IMR-90 (cell line): ENCODE measurements around the gene ILF2. TPM values are rescaled to one million over a fixed set of nuclear protein-coding genes. Genes with fewer than 3 reads are reported as not detected.

Experiments
- ATAC-seq: fragments of 200-7000 bp; cut with Tn5 transposase; 2 replicates; pipeline ENCODE4 v1.9.1; 2020; ENCODE audit warnings: low read depth, mild to moderate bottlenecking, moderate library complexity
- BruUV-seq: library from RNA; stranded (reverse); fragments of 400-500 nt; replicated peaks from 2 replicates; lab custom pipeline; 2021; lab: Mats Ljungman, UMichigan
- CTCF ChIA-PET: fragments of 300-600 bp; formaldehyde crosslinking; extraction: SDS; loops from one replicate; lab custom pipeline; 2021; ENCODE audit warnings: antibody characterized with exemption; lab: Yijun Ruan, JAX
- POLR2A ChIA-PET: fragments of 300-600 bp; sonication (Branson Sonifier 250); formaldehyde crosslinking; loops from one replicate; lab custom pipeline; 2022; ENCODE audit warnings: antibody characterized with exemption; ENCODE audit not compliant: unreplicated experiment; lab: Charles Lee
- DNase-seq: peaks from one replicate; pipeline ENCODE4 v3.0.0; 2013
- H2AFZ ChIP-seq: replicated peaks from 2 replicates; pipeline ENCODE3; 2013; ENCODE audit warnings: low read length, mild to moderate bottlenecking; ENCODE audit not compliant: poor library complexity
- H2AK5ac ChIP-seq: 2 replicates; pipeline ENCODE4 v1.6.1; 2013; ENCODE audit warnings: low read depth, low read length, inconsistent platforms
- H2AK9ac ChIP-seq: replicated peaks from 2 replicates; pipeline ENCODE3; 2013; ENCODE audit warnings: mild to moderate bottlenecking, low read depth, low read length, moderate library complexity; ENCODE audit not compliant: poor library complexity
- H2BK120ac ChIP-seq: 2 replicates; pipeline ENCODE4 v1.6.1; 2013; ENCODE audit warnings: low read depth, low read length, inconsistent platforms
- H2BK15ac ChIP-seq: 3 replicates; pipeline ENCODE4 v1.6.1; 2013; ENCODE audit warnings: low read depth, low read length, inconsistent platforms
- H2BK20ac ChIP-seq: 2 replicates; pipeline ENCODE4 v1.6.1; 2013; ENCODE audit warnings: low read depth, mild to moderate bottlenecking, inconsistent platforms, low read length, moderate library complexity
- H2BK5ac ChIP-seq: 2 replicates; pipeline ENCODE4 v1.6.1; 2013; ENCODE audit warnings: mild to moderate bottlenecking, low read depth, low read length, inconsistent platforms; ENCODE audit not compliant: poor library complexity, severe bottlenecking
- H3K14ac ChIP-seq: replicated peaks from 2 replicates; pipeline ENCODE4 v1.6.1; 2013; ENCODE audit warnings: low read depth, low read length, inconsistent platforms
- H3K18ac ChIP-seq: 2 replicates; pipeline ENCODE4 v1.6.1; 2013; ENCODE audit warnings: low read depth, low read length, control low read depth
- H3K23ac ChIP-seq: 2 replicates; pipeline ENCODE4 v1.6.1; 2013; ENCODE audit warnings: low read depth, low read length, inconsistent platforms
- H3K27ac ChIP-seq: 2 replicates; pipeline ENCODE4 v1.5.1; 2013; ENCODE audit warnings: mild to moderate bottlenecking, control low read depth, low read length; ENCODE audit not compliant: insufficient read depth
- H3K27me3 ChIP-seq: 2 replicates; pipeline ENCODE4 v1.6.1; 2013; ENCODE audit warnings: low read length; ENCODE audit not compliant: control insufficient read depth, insufficient read depth
- H3K36me3 ChIP-seq: 2 replicates; pipeline ENCODE4 v1.6.1; 2013; ENCODE audit warnings: low read length, mixed read lengths; ENCODE audit not compliant: control insufficient read depth, insufficient read depth
- H3K4ac ChIP-seq: 2 replicates; pipeline ENCODE4 v1.6.1; 2013; ENCODE audit warnings: low read depth, low read length, inconsistent platforms
- H3K4me1 ChIP-seq: 2 replicates; pipeline ENCODE4 v1.6.1; 2013; ENCODE audit warnings: low read length, mixed read lengths; ENCODE audit not compliant: control insufficient read depth, insufficient read depth
- H3K4me2 ChIP-seq: 2 replicates; pipeline ENCODE4 v1.6.1; 2013; ENCODE audit warnings: low read depth, mild to moderate bottlenecking, control low read depth, low read length, moderate library complexity
- H3K4me3 ChIP-seq: 2 replicates; pipeline ENCODE4 v1.5.1; 2013; ENCODE audit warnings: low read depth, mild to moderate bottlenecking, control low read depth, low read length, moderate library complexity; ENCODE audit not compliant: insufficient read depth
- H3K56ac ChIP-seq: 2 replicates; pipeline ENCODE4 v1.6.1; 2013; ENCODE audit warnings: low read length, inconsistent platforms; ENCODE audit not compliant: insufficient read depth; ENCODE audit errors: extremely low read depth
- H3K79me1 ChIP-seq, 2 experiments: 2 replicates each; pipeline ENCODE4 v1.6.1; 2013; ENCODE audit warnings: low read length in 2 of 2, inconsistent platforms in 1 of 2, low read depth in 1 of 2
- H3K9ac ChIP-seq: 2 replicates; pipeline ENCODE4 v1.6.1; 2013; ENCODE audit warnings: low read depth, low read length, control low read depth
- H3K9me1 ChIP-seq: 2 replicates; pipeline ENCODE4 v1.6.1; 2013; ENCODE audit warnings: low read length, inconsistent platforms; ENCODE audit not compliant: insufficient read depth
- H3K9me3 ChIP-seq: 2 replicates; pipeline ENCODE4 v1.6.1; 2013; ENCODE audit warnings: low read length; ENCODE audit not compliant: control insufficient read depth, insufficient read depth
- H4K20me1 ChIP-seq: 2 replicates; pipeline ENCODE4 v1.6.1; 2013; ENCODE audit warnings: low read length, inconsistent platforms; ENCODE audit not compliant: insufficient read depth
- H4K5ac ChIP-seq: 2 replicates; pipeline ENCODE4 v1.6.1; 2013; ENCODE audit warnings: mild to moderate bottlenecking, low read depth, low read length, control low read depth
- H4K8ac ChIP-seq, 2 experiments: 2 replicates each; pipeline ENCODE4 v1.6.1; 2013; ENCODE audit warnings: low read depth in 2 of 2, low read length in 2 of 2, control low read depth in 1 of 2, inconsistent platforms in 1 of 2
- H4K91ac ChIP-seq: 2 replicates; pipeline ENCODE4 v1.6.1; 2013; ENCODE audit warnings: low read depth, low read length, inconsistent platforms; ENCODE audit not compliant: insufficient read depth
- BHLHE40 ChIP-seq: fragments of 150-350 bp; IDR thresholded peaks from 2 replicates; pipeline ENCODE4 v1.6.1; 2016; ENCODE audit warnings: mild to moderate bottlenecking, low read depth, low read length
- CEBPB ChIP-seq: IDR thresholded peaks from 2 replicates; pipeline ENCODE4 v1.6.1; 2012; ENCODE audit warnings: low read depth, low read length, improper control_type of control experiment
- CHD1 ChIP-seq: IDR thresholded peaks from 2 replicates; pipeline ENCODE4 v1.6.1; 2012; ENCODE audit warnings: low read depth, low read length, improper control_type of control experiment
- ELK1 ChIP-seq: fragments of 150-350 bp; IDR thresholded peaks from 2 replicates; pipeline ENCODE4 v1.6.1; 2016; ENCODE audit warnings: low read depth, mild to moderate bottlenecking, low read length, moderate library complexity, borderline replicate concordance
- FOS ChIP-seq: fragments of 150-350 bp; IDR thresholded peaks from 2 replicates; pipeline ENCODE4 v1.6.1; 2016; ENCODE audit warnings: low read depth, low read length
- MAFK ChIP-seq: IDR thresholded peaks from 2 replicates; pipeline ENCODE4 v1.6.1; 2012; ENCODE audit warnings: low read depth, low read length, improper control_type of control experiment
- MAZ ChIP-seq: IDR thresholded peaks from 2 replicates; pipeline ENCODE4 v1.6.1; 2012; ENCODE audit warnings: low read depth, mild to moderate bottlenecking, low read length, improper control_type of control experiment, moderate library complexity, borderline replicate concordance
- MXI1 ChIP-seq: IDR thresholded peaks from 2 replicates; pipeline ENCODE4 v1.6.1; 2012; ENCODE audit warnings: low read depth, mild to moderate bottlenecking, low read length, moderate library complexity, borderline replicate concordance
- NFE2L2 ChIP-seq: fragments of 150-350 bp; IDR thresholded peaks from 2 replicates; pipeline ENCODE4 v1.6.1; 2016; ENCODE audit warnings: low read depth, mild to moderate bottlenecking, low read length
- POLR2A ChIP-seq: IDR thresholded peaks from 2 replicates; pipeline ENCODE4 v1.6.1; 2012; ENCODE audit warnings: mild to moderate bottlenecking, low read depth, low read length
- RAD21 ChIP-seq: IDR thresholded peaks from 2 replicates; pipeline ENCODE4 v1.6.1; 2012; ENCODE audit warnings: low read length, improper control_type of control experiment
- RCOR1 ChIP-seq: IDR thresholded peaks from 2 replicates; pipeline ENCODE4 v1.6.1; 2012; ENCODE audit warnings: mild to moderate bottlenecking, low read length, improper control_type of control experiment; ENCODE audit not compliant: insufficient replicate concordance
- RFX5 ChIP-seq: IDR thresholded peaks from 2 replicates; pipeline ENCODE4 v1.8.0; 2012; ENCODE audit warnings: low read depth, mild to moderate bottlenecking, low read length, moderate library complexity
- SMC3 ChIP-seq: fragments of 150-350 bp; IDR thresholded peaks from 2 replicates; pipeline ENCODE4 v1.6.1; 2016; ENCODE audit warnings: low read depth, mild to moderate bottlenecking, antibody characterized with exemption, low read length, moderate library complexity
- USF2 ChIP-seq: fragments of 150-350 bp; IDR thresholded peaks from 2 replicates; pipeline ENCODE4 v1.6.1; 2017; ENCODE audit warnings: mild to moderate bottlenecking, antibody characterized with exemption, low read length, low read depth
- WGBS, 2 experiments: methylation state at CpG; one replicate each; pipeline versions ENCODE4 v1.1.5 to v1.1.7; 2013; ENCODE audit warnings: missing lambda C conversion rate in 2 of 2; ENCODE audit not compliant: insufficient read length in 1 of 2; ENCODE audit errors: extremely low coverage in 2 of 2; 5-methylcytosine and 5-hydroxymethylcytosine counted together
- dilution Hi-C: fragments of 300-500 bp; cut with HindIII; formaldehyde crosslinking; loops from one replicate; pipeline ENCODE4 v1.14.3; 2018; ENCODE audit warnings: low sequenced_read_pairs; ENCODE audit not compliant: unreplicated experiment
- in situ Hi-C: fragments of 300-500 bp; cut with MboI; formaldehyde crosslinking; loops from 3 replicates; pipeline ENCODE4 v1.14.3; 2019; ENCODE audit warnings: low sequenced_read_pairs, inconsistent platforms, mixed read lengths
- intact Hi-C: fragments of 100-400 bp; cut with micrococcal nuclease; formaldehyde crosslinking; loops from 2 replicates; pipeline ENCODE4 v1.10.0; 2022
- polyA plus RNA-seq, 3 experiments: library from polyadenylated mRNA; depleted of rRNA; stranded (reverse); fragments of >200 nt; gene quantifications; 2 replicates each; pipeline ENCODE4 v1.2.3, GENCODE V29; 2012; ENCODE audit warnings: low replicate concordance in 1 of 3
- total RNA-seq: library from RNA; depleted of rRNA; stranded (reverse); fragments of >200 nt; gene quantifications from 2 replicates; pipeline ENCODE4 v1.2.3, GENCODE V29; 2012

ILF2 gene
- total and polyA plus RNA-seq, 2 of the 4 experiments (the other 2 are of a cell fraction), result 273 to 504 TPM

GRCh38 chr1:153630384-153630783 lies 40.4 kb downstream of the ILF2 start:
- H2BK20ac ChIP-seq, result no peak overlapping the region
- H4K8ac ChIP-seq, result no peak overlapping the region
- H2BK5ac ChIP-seq, result no peak overlapping the region
- H3K9me3 ChIP-seq, result no peaks in the 10 kb centered on the region
- H4K20me1 ChIP-seq, result peaks cover 13% of the 10 kb centered on the region; the same call in 1 of the 2 replicates
- H2BK120ac ChIP-seq, result no peak overlapping the region
- TF ChIP-seq BHLHE40 (no peak), MAZ (no peak), RFX5 (no peak), ELK1 (no peak), POLR2A (no peak), MXI1 (no peak), SMC3 (no peak), RCOR1 (no peak), USF2 (no peak), CHD1 (no peak), RAD21 (no peak), FOS (no peak), NFE2L2 (no peak), CEBPB (no peak), MAFK (no peak)
- no peak overlapping the region for H3K27ac ChIP-seq
- H3K36me3 ChIP-seq, result 0 out of 2 replicates have a peak, but pooled peaks cover 2% of the 10 kb centered on the region
- ChIA-PET POLR2A (no interaction called here), CTCF (interaction anchor here (1.2 kb wide), 1 partner anchor 58 kb away, joined by 3 read pairs; no protein-coding TSS in a partner anchor)
- no peak overlapping the region for H3K4me2 ChIP-seq
- H4K91ac ChIP-seq, result no peak overlapping the region; the same call in 1 of the 2 replicates
- no peak overlapping the region for H4K5ac ChIP-seq
- no peak overlapping the region for H3K23ac ChIP-seq
- in situ Hi-C loops (no loop called here), dilution Hi-C loops (no loop called here), intact Hi-C loops (no loop called here)
- peaks cover 21% of the 10 kb centered on the region for H3K9me1 ChIP-seq
- no peak overlapping the region for H3K18ac ChIP-seq
- H3K4me1 ChIP-seq, result peaks cover 16% of the 10 kb centered on the region
- no peak overlapping the region for H2BK15ac ChIP-seq
- no peak overlapping the region for H3K56ac ChIP-seq
- no TSS peak for BruUV-seq
- H3K27me3 ChIP-seq, result no peaks in the 10 kb centered on the region
- H3K4ac ChIP-seq, result peak overlapping the region; percentile 28; the same call in 1 of the 2 replicates
- no peak overlapping the region for H3K4me3 ChIP-seq
- ATAC-seq (no peak), DNase-seq (no peak)
- peak overlapping the region; percentile 23 for H2AFZ ChIP-seq
- H3K9ac ChIP-seq, result no peak overlapping the region
- no CpG with 5 or more reads among the region's 7 CpGs for WGBS, 2 experiments
- no peak overlapping the region for H3K14ac ChIP-seq
- no peak overlapping the region for H2AK5ac ChIP-seq
- peaks cover 15 to 26% of the 10 kb centered on the region in 2 experiments for H3K79me1 ChIP-seq
- H2AK9ac ChIP-seq, result peak overlapping the region; percentile 79
